Lung (tissue), 12 donors: ENCODE measurements around the gene PLPP7. TPM values are rescaled to one million over a fixed set of nuclear protein-coding genes. Genes with fewer than 3 reads are reported as not detected.
A peak's percentile ranks its signal among the peaks of the same experiment; 100 is the strongest.

Source experiments
- ATAC-seq: fragments of 200-7000 bp; cut with Tn5 transposase; one replicate; pipeline ENCODE4 v1.9.1; 2020; ENCODE audit warnings: moderate number of reproducible peaks; ENCODE audit not compliant: insufficient read depth, low FRiP score
- DNase-seq, 3 donors: peaks; one replicate each; pipeline ENCODE4 v3.0.0-alpha.2; 2013 to 2017
- H3K27ac ChIP-seq, 2 donors: one replicate each; pipeline ENCODE4 v1.5.1; 2013; ENCODE audit warnings: mild to moderate bottlenecking in 2 of 2, moderate library complexity in 2 of 2, control low read depth in 1 of 2, inconsistent platforms in 1 of 2, low read depth in 1 of 2, low read length in 1 of 2
- H3K27me3 ChIP-seq, 3 donors: one replicate each; pipeline ENCODE4 v1.5.1; 2013; ENCODE audit warnings: low read length in 2 of 3; ENCODE audit not compliant: control insufficient read depth in 3 of 3, insufficient read depth in 3 of 3
- H3K36me3 ChIP-seq, 4 donors: one replicate each; pipeline ENCODE4 v1.5.1; 2013; ENCODE audit warnings: low read length in 4 of 4, mild to moderate bottlenecking in 1 of 4, moderate library complexity in 1 of 4; ENCODE audit not compliant: control insufficient read depth in 4 of 4, insufficient read depth in 4 of 4
- H3K4me1 ChIP-seq, 5 donors: one replicate each; pipeline ENCODE4 v1.5.1; 2013; ENCODE audit warnings: low read length in 5 of 5, mild to moderate bottlenecking in 2 of 5, moderate library complexity in 1 of 5; ENCODE audit not compliant: control insufficient read depth in 5 of 5, insufficient read depth in 5 of 5
- H3K4me3 ChIP-seq: one replicate; pipeline ENCODE4 v1.5.1; 2013; ENCODE audit warnings: mild to moderate bottlenecking, control low read depth, moderate library complexity
- H3K9ac ChIP-seq, 2 donors: one replicate each; pipeline ENCODE4 v1.5.1; 2013; ENCODE audit warnings: low read length in 2 of 2, control low read depth in 1 of 2; ENCODE audit not compliant: insufficient read depth in 1 of 2
- H3K9me3 ChIP-seq, 4 donors: one replicate each; pipeline ENCODE4 v1.5.1; 2013; ENCODE audit warnings: low read length in 3 of 4, mild to moderate bottlenecking in 1 of 4, moderate library complexity in 1 of 4; ENCODE audit not compliant: control insufficient read depth in 4 of 4, insufficient read depth in 3 of 4
- WGBS, 2 donors: extraction: QIAGEN DNeasy Blood & Tissue Kit; methylation state at CpG; one replicate each; pipeline ENCODE4 v1.1.7; 2013; 5-methylcytosine and 5-hydroxymethylcytosine counted together
- polyA plus RNA-seq, 2 donors: library from polyadenylated mRNA; stranded (reverse); fragments of 200-250 nt; gene quantifications; one replicate each; pipeline ENCODE4 v1.2.1, GENCODE V29; 2013
- total RNA-seq, 2 donors: library from RNA; depleted of rRNA in 1 of 2; stranded (reverse); fragments of >200 nt in 1 of 2; gene quantifications; one replicate each; pipeline ENCODE4 v1.2.1, GENCODE V29; 2014 to 2021
- TF ChIP-seq, protein P1 (sequence below): IDR thresholded peaks from 2 replicates; pipeline ENCODE4 v1.5.1; 2012; ENCODE audit warnings: mild to moderate bottlenecking; ENCODE audit errors: control extremely low read depth, extremely low read depth
- donor health status: control.
- donor health status: control.
- donor health status: Bipolar disorder and iron deficiency.
- donor health status: healthy.
- donor health status: DM: yes; HTN: yes; CAD: no.

PLPP7 gene
- total and polyA plus RNA-seq, 4 donors = 0.79 to 1.8 (median 1.1) TPM

DNA sequence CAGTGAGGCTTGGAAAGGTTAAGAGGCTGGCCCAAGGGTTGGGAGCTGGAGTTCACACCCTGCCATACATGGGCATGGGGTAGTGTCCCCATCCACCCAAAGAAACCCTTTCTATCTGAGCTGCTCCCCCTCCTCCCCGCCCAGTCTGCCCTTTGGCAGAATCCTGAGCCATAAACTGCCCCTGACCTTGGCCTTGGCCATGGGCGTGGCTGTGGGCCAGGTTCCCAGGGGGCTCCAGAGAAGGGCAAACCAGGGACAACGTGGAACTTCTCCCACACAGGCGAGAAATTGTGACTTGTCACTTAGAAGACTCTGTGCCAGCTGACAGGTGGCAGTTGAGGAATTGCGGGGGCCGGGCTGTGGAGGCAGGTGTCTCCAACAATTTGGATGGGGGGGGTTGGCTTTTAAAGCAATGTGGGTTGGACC, 18.0 kb upstream of the PLPP7 start:
- Histone ChIP-seq H3K36me3 (no peaks in the 10 kb centered on the region), H3K4me3 (no peak overlapping the region), H3K9ac (no peak overlapping the region), H3K4me1 (peaks cover 0 to 14% (median 5%) of the 10 kb centered on the region in 5 donors), H3K27me3 (peaks cover 0 to 18% (median 9%) of the 10 kb centered on the region in 3 donors), H3K27ac (peak overlapping the region; percentile 90 to 95), H3K9me3 (no peaks in the 10 kb centered on the region)
- no peak for ATAC-seq
- 47 to 62% methylated on average over 6 of the region's 6 CpGs for WGBS, 2 donors
- TF ChIP-seq, protein P1, sequence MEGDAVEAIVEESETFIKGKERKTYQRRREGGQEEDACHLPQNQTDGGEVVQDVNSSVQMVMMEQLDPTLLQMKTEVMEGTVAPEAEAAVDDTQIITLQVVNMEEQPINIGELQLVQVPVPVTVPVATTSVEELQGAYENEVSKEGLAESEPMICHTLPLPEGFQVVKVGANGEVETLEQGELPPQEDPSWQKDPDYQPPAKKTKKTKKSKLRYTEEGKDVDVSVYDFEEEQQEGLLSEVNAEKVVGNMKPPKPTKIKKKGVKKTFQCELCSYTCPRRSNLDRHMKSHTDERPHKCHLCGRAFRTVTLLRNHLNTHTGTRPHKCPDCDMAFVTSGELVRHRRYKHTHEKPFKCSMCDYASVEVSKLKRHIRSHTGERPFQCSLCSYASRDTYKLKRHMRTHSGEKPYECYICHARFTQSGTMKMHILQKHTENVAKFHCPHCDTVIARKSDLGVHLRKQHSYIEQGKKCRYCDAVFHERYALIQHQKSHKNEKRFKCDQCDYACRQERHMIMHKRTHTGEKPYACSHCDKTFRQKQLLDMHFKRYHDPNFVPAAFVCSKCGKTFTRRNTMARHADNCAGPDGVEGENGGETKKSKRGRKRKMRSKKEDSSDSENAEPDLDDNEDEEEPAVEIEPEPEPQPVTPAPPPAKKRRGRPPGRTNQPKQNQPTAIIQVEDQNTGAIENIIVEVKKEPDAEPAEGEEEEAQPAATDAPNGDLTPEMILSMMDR = no peak
- DNase-seq = no peak

- Histone ChIP-seq H3K4me1 (peaks cover 0 to 14% (median 5%) of the 10 kb centered on the region in 5 donors), H3K9ac (no peak overlapping the region), H3K27ac (peak overlapping the region; percentile 72 to 95), H3K9me3 (no peaks in the 10 kb centered on the region), H3K27me3 (peaks cover 0 to 18% (median 9%) of the 10 kb centered on the region in 3 donors), H3K36me3 (no peaks in the 10 kb centered on the region), H3K4me3 (no peak overlapping the region)
- DNase-seq (no peak), ATAC-seq (no peak)
- 71 to 80% methylated on average over 3 of the region's 3 CpGs for WGBS, 2 donors
- TF ChIP-seq, protein P1 = no peak
Measured at GRCh38 chr9:131272212-131272611, 17.3 kb upstream of the PLPP7 start.

GRCh38 chr9:131273146-131273855, 16.2 kb upstream of the PLPP7 start:
- Histone ChIP-seq H3K27ac (peak overlapping the region; percentile 78 to 95), H3K4me3 (peak overlapping the region; percentile 17), H3K4me1 (peaks cover 0 to 14% (median 5%) of the 10 kb centered on the region in 5 donors), H3K9me3 (no peaks in the 10 kb centered on the region), H3K36me3 (no peaks in the 10 kb centered on the region), H3K9ac (no peak overlapping the region), H3K27me3 (peaks cover 0 to 18% (median 9%) of the 10 kb centered on the region in 3 donors)
- no peak for DNase-seq
- TF ChIP-seq, protein P1 = no peak
- 20 to 50% methylated on average over 22 of the region's 22 CpGs for WGBS, 2 donors
- ATAC-seq = no peak
